D721Med (cell line): ENCODE results near the gene TEDC2.

Source experiments
- DNase-seq: peaks from one replicate; pipeline ENCODE4 v3.0.0; 2011; ENCODE audit warnings: low spot score; ENCODE audit not compliant: insufficient read length
- FAIRE-seq: peaks from 2 replicates; lab custom pipeline; 2011; peaks lifted over from hg19 to GRCh38; lab: Jason Lieb, UNC
- CTCF ChIP-seq: IDR thresholded peaks from 2 replicates; pipeline ENCODE4 v1.5.1; 2012; ENCODE audit warnings: mild to moderate bottlenecking, control low read depth; ENCODE audit not compliant: insufficient read depth; ENCODE audit errors: missing control alignments

TEDC2 gene

GRCh38 chr16:2459647-2460390 is at the start of gene TEDC2:
Gene TEDC2, plus strand, starts transcription at chr16:2460109. Its CDS starts 36 bp downstream, at chr16:2460145.
- FAIRE-seq, result no peak
- no peak for TF ChIP-seq CTCF
- peak; percentile 100 for DNase-seq

- DNase-seq (no peak), FAIRE-seq (no peak)
- TF ChIP-seq CTCF, result no peak
Measured at GRCh38 chr16:2415085-2415484, 44.8 kb upstream of the TEDC2 start.

- no peak for TF ChIP-seq CTCF
- no peak for FAIRE-seq
Measured at GRCh38 chr16:2420035-2420434, 39.9 kb upstream of the TEDC2 start.

GRCh38 chr16:2422123-2422867 is 37.6 kb upstream of the TEDC2 start:
- DNase-seq (no peak), FAIRE-seq (no peak)
- TF ChIP-seq CTCF, result no peak

More at GRCh38 chr16:2420035-2420434, 39.9 kb upstream of the TEDC2 start:
- no peak for DNase-seq

- no peak for DNase-seq
- TF ChIP-seq CTCF, result no peak
- FAIRE-seq, result no peak
Measured at GRCh38 chr16:2424061-2425007, 35.6 kb upstream of the TEDC2 start.

- no peak for TF ChIP-seq CTCF
- DNase-seq, result no peak
Measured at GRCh38 chr16:2425008-2425518, 34.8 kb upstream of the TEDC2 start.

More at GRCh38 chr16:2425008-2425518, 34.8 kb upstream of the TEDC2 start:
- FAIRE-seq, result no peak
